IMR-90 (cell line): ENCODE data around the gene PACS1. TPM values are rescaled to one million over a fixed set of nuclear protein-coding genes. Genes with fewer than 3 reads are reported as not detected.

ENCODE experiments used
- ATAC-seq: fragments of 200-7000 bp; cut with Tn5 transposase; 2 replicates; pipeline ENCODE4 v1.9.1; 2020; ENCODE audit warnings: low read depth, mild to moderate bottlenecking, moderate library complexity
- BruUV-seq: library from RNA; stranded (reverse); fragments of 400-500 nt; replicated peaks from 2 replicates; lab custom pipeline; 2021; lab: Mats Ljungman, UMichigan
- CTCF ChIA-PET: fragments of 300-600 bp; formaldehyde crosslinking; extraction: SDS; loops from one replicate; lab custom pipeline; 2021; ENCODE audit warnings: antibody characterized with exemption; lab: Yijun Ruan, JAX
- POLR2A ChIA-PET: fragments of 300-600 bp; sonication (Branson Sonifier 250); formaldehyde crosslinking; loops from one replicate; lab custom pipeline; 2022; ENCODE audit warnings: antibody characterized with exemption; ENCODE audit not compliant: unreplicated experiment; lab: Charles Lee
- DNase-seq: peaks from one replicate; pipeline ENCODE4 v3.0.0; 2013
- H2AFZ ChIP-seq: replicated peaks from 2 replicates; pipeline ENCODE3; 2013; ENCODE audit warnings: low read length, mild to moderate bottlenecking; ENCODE audit not compliant: poor library complexity
- H2AK5ac ChIP-seq: 2 replicates; pipeline ENCODE4 v1.6.1; 2013; ENCODE audit warnings: low read depth, low read length, inconsistent platforms
- H2AK9ac ChIP-seq: replicated peaks from 2 replicates; pipeline ENCODE3; 2013; ENCODE audit warnings: mild to moderate bottlenecking, low read depth, low read length, moderate library complexity; ENCODE audit not compliant: poor library complexity
- H2BK120ac ChIP-seq: 2 replicates; pipeline ENCODE4 v1.6.1; 2013; ENCODE audit warnings: low read depth, low read length, inconsistent platforms
- H2BK15ac ChIP-seq: 3 replicates; pipeline ENCODE4 v1.6.1; 2013; ENCODE audit warnings: low read depth, low read length, inconsistent platforms
- H2BK20ac ChIP-seq: 2 replicates; pipeline ENCODE4 v1.6.1; 2013; ENCODE audit warnings: low read depth, mild to moderate bottlenecking, inconsistent platforms, low read length, moderate library complexity
- H2BK5ac ChIP-seq: 2 replicates; pipeline ENCODE4 v1.6.1; 2013; ENCODE audit warnings: mild to moderate bottlenecking, low read depth, low read length, inconsistent platforms; ENCODE audit not compliant: poor library complexity, severe bottlenecking
- H3K14ac ChIP-seq: replicated peaks from 2 replicates; pipeline ENCODE4 v1.6.1; 2013; ENCODE audit warnings: low read depth, low read length, inconsistent platforms
- H3K18ac ChIP-seq: 2 replicates; pipeline ENCODE4 v1.6.1; 2013; ENCODE audit warnings: low read depth, low read length, control low read depth
- H3K23ac ChIP-seq: 2 replicates; pipeline ENCODE4 v1.6.1; 2013; ENCODE audit warnings: low read depth, low read length, inconsistent platforms
- H3K27ac ChIP-seq: 2 replicates; pipeline ENCODE4 v1.5.1; 2013; ENCODE audit warnings: mild to moderate bottlenecking, control low read depth, low read length; ENCODE audit not compliant: insufficient read depth
- H3K27me3 ChIP-seq: 2 replicates; pipeline ENCODE4 v1.6.1; 2013; ENCODE audit warnings: low read length; ENCODE audit not compliant: control insufficient read depth, insufficient read depth
- H3K36me3 ChIP-seq: 2 replicates; pipeline ENCODE4 v1.6.1; 2013; ENCODE audit warnings: low read length, mixed read lengths; ENCODE audit not compliant: control insufficient read depth, insufficient read depth
- H3K4ac ChIP-seq: 2 replicates; pipeline ENCODE4 v1.6.1; 2013; ENCODE audit warnings: low read depth, low read length, inconsistent platforms
- H3K4me1 ChIP-seq: 2 replicates; pipeline ENCODE4 v1.6.1; 2013; ENCODE audit warnings: low read length, mixed read lengths; ENCODE audit not compliant: control insufficient read depth, insufficient read depth
- H3K4me2 ChIP-seq: 2 replicates; pipeline ENCODE4 v1.6.1; 2013; ENCODE audit warnings: low read depth, mild to moderate bottlenecking, control low read depth, low read length, moderate library complexity
- H3K4me3 ChIP-seq: 2 replicates; pipeline ENCODE4 v1.5.1; 2013; ENCODE audit warnings: low read depth, mild to moderate bottlenecking, control low read depth, low read length, moderate library complexity; ENCODE audit not compliant: insufficient read depth
- H3K56ac ChIP-seq: 2 replicates; pipeline ENCODE4 v1.6.1; 2013; ENCODE audit warnings: low read length, inconsistent platforms; ENCODE audit not compliant: insufficient read depth; ENCODE audit errors: extremely low read depth
- H3K79me1 ChIP-seq, 2 experiments: 2 replicates each; pipeline ENCODE4 v1.6.1; 2013; ENCODE audit warnings: low read length in 2 of 2, inconsistent platforms in 1 of 2, low read depth in 1 of 2
- H3K9ac ChIP-seq: 2 replicates; pipeline ENCODE4 v1.6.1; 2013; ENCODE audit warnings: low read depth, low read length, control low read depth
- H3K9me1 ChIP-seq: 2 replicates; pipeline ENCODE4 v1.6.1; 2013; ENCODE audit warnings: low read length, inconsistent platforms; ENCODE audit not compliant: insufficient read depth
- H3K9me3 ChIP-seq: 2 replicates; pipeline ENCODE4 v1.6.1; 2013; ENCODE audit warnings: low read length; ENCODE audit not compliant: control insufficient read depth, insufficient read depth
- H4K20me1 ChIP-seq: 2 replicates; pipeline ENCODE4 v1.6.1; 2013; ENCODE audit warnings: low read length, inconsistent platforms; ENCODE audit not compliant: insufficient read depth
- H4K5ac ChIP-seq: 2 replicates; pipeline ENCODE4 v1.6.1; 2013; ENCODE audit warnings: mild to moderate bottlenecking, low read depth, low read length, control low read depth
- H4K8ac ChIP-seq, 2 experiments: 2 replicates each; pipeline ENCODE4 v1.6.1; 2013; ENCODE audit warnings: low read depth in 2 of 2, low read length in 2 of 2, control low read depth in 1 of 2, inconsistent platforms in 1 of 2
- H4K91ac ChIP-seq: 2 replicates; pipeline ENCODE4 v1.6.1; 2013; ENCODE audit warnings: low read depth, low read length, inconsistent platforms; ENCODE audit not compliant: insufficient read depth
- USF2 ChIP-seq: fragments of 150-350 bp; IDR thresholded peaks from 2 replicates; pipeline ENCODE4 v1.6.1; 2017; ENCODE audit warnings: mild to moderate bottlenecking, antibody characterized with exemption, low read length, low read depth
- dilution Hi-C: fragments of 300-500 bp; cut with HindIII; formaldehyde crosslinking; loops from one replicate; pipeline ENCODE4 v1.14.3; 2018; ENCODE audit warnings: low sequenced_read_pairs; ENCODE audit not compliant: unreplicated experiment
- in situ Hi-C: fragments of 300-500 bp; cut with MboI; formaldehyde crosslinking; loops from 3 replicates; pipeline ENCODE4 v1.14.3; 2019; ENCODE audit warnings: low sequenced_read_pairs, inconsistent platforms, mixed read lengths
- intact Hi-C: fragments of 100-400 bp; cut with micrococcal nuclease; formaldehyde crosslinking; loops from 2 replicates; pipeline ENCODE4 v1.10.0; 2022
- polyA plus RNA-seq, 3 experiments: library from polyadenylated mRNA; depleted of rRNA; stranded (reverse); fragments of >200 nt; gene quantifications; 2 replicates each; pipeline ENCODE4 v1.2.3, GENCODE V29; 2012; ENCODE audit warnings: low replicate concordance in 1 of 3
- total RNA-seq: library from RNA; depleted of rRNA; stranded (reverse); fragments of >200 nt; gene quantifications from 2 replicates; pipeline ENCODE4 v1.2.3, GENCODE V29; 2012

The PACS1 gene
- total and polyA plus RNA-seq, 2 of the 4 experiments (the other 2 are of a cell fraction) = 7.3 to 32.0 TPM

GRCh38 chr11:66150725-66151124, 80.7 kb downstream of the PACS1 start:
- POLR2A ChIA-PET = no interaction called here
- Histone ChIP-seq H4K91ac (no peak overlapping the region), H2BK5ac (no peak overlapping the region), H3K4me2 (no peak overlapping the region), H2AK5ac (no peak overlapping the region), H3K9me3 (peaks cover 3% of the 10 kb centered on the region), H3K4me1 (no peaks in the 10 kb centered on the region; the same call in 1 of the 2 replicates), H3K18ac (no peak overlapping the region), H3K27ac (no peak overlapping the region), H3K23ac (no peak overlapping the region), H4K20me1 (no peaks in the 10 kb centered on the region), H3K4me3 (no peak overlapping the region), H2AFZ (no peak overlapping the region), H4K5ac (no peak overlapping the region), H3K9me1 (no peaks in the 10 kb centered on the region), H3K4ac (no peak overlapping the region), H2BK15ac (no peak overlapping the region), H3K27me3 (no peaks in the 10 kb centered on the region), H3K36me3 (no peaks in the 10 kb centered on the region), H3K9ac (no peak overlapping the region), H3K79me1 (peaks cover 13 to 21% of the 10 kb centered on the region in 2 experiments), H2BK20ac (no peak overlapping the region), H3K14ac (no peak overlapping the region), H2AK9ac (no peak overlapping the region), H4K8ac (no peak overlapping the region), H3K56ac (no peak overlapping the region), H2BK120ac (no peak overlapping the region)
- no peak for TF ChIP-seq USF2
- BruUV-seq = no TSS peak
- ATAC-seq = no peak
- in situ Hi-C loops = no loop called here
- no peak for DNase-seq
- dilution Hi-C loops = no loop called here
- CTCF ChIA-PET = no interaction called here
- intact Hi-C loops = no loop called here
